Naive thymus-derived CD8-positive, alpha-beta T cell (primary cell): Measurements from ENCODE around the gene TTC21A. TPM values are rescaled to one million over a fixed set of nuclear protein-coding genes. Genes with fewer than 3 reads are reported as not detected.

Experiments used
- ATAC-seq, 2 donors: fragments of 150-1000 bp; cut with Tn5 transposase in 1 of 2; sonication (Bioruptor Pico), chemical (Tn5 transposase) in 1 of 2; 1 replicate in 1 of 2; 2 replicates in 1 of 2; pipeline ENCODE4 v1.10.0; 2021; ENCODE audit warnings: mild to moderate bottlenecking in 2 of 2, moderate library complexity in 2 of 2
- POLR2A ChIA-PET: fragments of 350-600 bp; sonication (Branson Sonifier 250); formaldehyde crosslinking; loops from one replicate; lab custom pipeline; 2021; ENCODE audit warnings: antibody characterized with exemption; lab: Charles Lee
- DNase-seq, 10 donors: peaks; one replicate each; pipeline versions ENCODE4 v3.0.0 to v3.0.0-alpha.2; 2020 to 2022
- H3K27ac Mint-ChIP-seq, 10 donors: one replicate each; pipeline ENCODE4 v1.8.0; 2020 to 2022; ENCODE audit warnings: mild to moderate bottlenecking in 10 of 10, mixed read lengths in 10 of 10, moderate library complexity in 4 of 10, inconsistent platforms in 1 of 10
- H3K27me3 Mint-ChIP-seq, 5 donors: one replicate each; pipeline ENCODE4 v1.8.0; 2021 to 2022; ENCODE audit warnings: mixed read lengths in 5 of 5
- H3K36me3 Mint-ChIP-seq, 3 donors: one replicate each; pipeline ENCODE4 v1.8.0; 2020 to 2022; ENCODE audit warnings: mixed read lengths in 3 of 3, mild to moderate bottlenecking in 2 of 3, inconsistent platforms in 1 of 3
- H3K4me1 Mint-ChIP-seq, 4 donors: one replicate each; pipeline ENCODE4 v1.8.0; 2021 to 2022; ENCODE audit warnings: mixed read lengths in 4 of 4
- H3K4me3 Mint-ChIP-seq, 10 donors: one replicate each; pipeline ENCODE4 v1.8.0; 2020 to 2022; ENCODE audit warnings: mild to moderate bottlenecking in 10 of 10, mixed read lengths in 10 of 10, moderate library complexity in 6 of 10, inconsistent platforms in 1 of 10
- H3K9me3 Mint-ChIP-seq, 9 donors: one replicate each; pipeline ENCODE4 v1.8.0; 2020 to 2022; ENCODE audit warnings: mixed read lengths in 9 of 9, mild to moderate bottlenecking in 3 of 9, inconsistent platforms in 1 of 9, moderate library complexity in 1 of 9
- polyA plus RNA-seq, 3 donors: library from polyadenylated mRNA; unstranded; fragments of 300-500 nt; fragmentation: Illumina TruSeq; gene quantifications; one replicate each; pipeline ENCODE4 v1.2.3, GENCODE V29; 2021
- total RNA-seq, 8 experiments: library from RNA in 2 of 8; stranded (reverse) in 2 of 8; gene quantifications; one replicate each; pipeline ENCODE4 v1.2.3 and lab custom pipeline; 2021 to 2026

The TTC21A gene
- total and polyA plus RNA-seq, 5 experiments from 2014 or later: 0.50 to 8.7 (median 0.94) TPM

GRCh38 chr3:39082666-39083313, 24.7 kb upstream of the TTC21A start:
- Mint-ChIP-seq H3K27me3 (no peaks in the 10 kb centered on the region), H3K4me1 (peaks cover 0 to 11% (median 4%) of the 10 kb centered on the region in 4 donors), H3K4me3 (no peak overlapping the region), H3K36me3 (peaks cover 0 to 79% (median 14%) of the 10 kb centered on the region in 3 donors), H3K27ac (peak overlapping the region in 9 of 10 donors; percentile 5 to 72 (median 23)), H3K9me3 (no peaks in the 10 kb centered on the region)
- ATAC-seq: no peak
- POLR2A ChIA-PET: no interaction called here
- DNase-seq: no peak

DNA sequence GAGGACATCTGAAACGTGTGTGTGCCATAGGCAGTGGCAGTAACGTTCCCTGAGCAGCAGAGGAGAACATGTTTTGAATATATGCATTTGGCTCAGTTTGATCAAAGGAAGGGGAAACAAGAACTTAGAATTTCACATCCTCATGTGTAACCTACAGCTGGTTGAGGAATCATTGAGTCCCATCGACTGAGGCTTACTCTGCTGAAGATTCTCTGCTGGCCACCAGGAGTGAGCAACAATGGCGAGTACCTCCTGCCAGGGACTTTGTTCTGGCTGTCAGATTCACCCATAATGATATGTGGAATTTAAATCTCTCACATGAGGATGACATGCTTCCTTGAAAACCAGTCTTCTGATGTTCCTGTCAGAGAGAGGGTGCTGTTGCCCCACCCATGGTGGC, 21.3 kb upstream of the TTC21A start:
- no peak overlapping the region for H3K4me3 Mint-ChIP-seq
- POLR2A ChIA-PET: no interaction called here
- H3K27me3 Mint-ChIP-seq: no peaks in the 10 kb centered on the region
- no peak for ATAC-seq
- H3K27ac Mint-ChIP-seq: peak overlapping the region in 2 of 10 donors; percentile 14 to 40
- H3K36me3 Mint-ChIP-seq: peaks cover 0 to 93% (median 10%) of the 10 kb centered on the region in 3 donors
- no peaks in the 10 kb centered on the region for H3K9me3 Mint-ChIP-seq
- DNase-seq: no peak
- peaks cover 0 to 11% (median 0%) of the 10 kb centered on the region in 4 donors for H3K4me1 Mint-ChIP-seq

- H3K27me3 Mint-ChIP-seq: no peaks in the 10 kb centered on the region
- DNase-seq (no peak), ATAC-seq (no peak)
- no peak overlapping the region for H3K4me3 Mint-ChIP-seq
- POLR2A ChIA-PET: no interaction called here
- H3K27ac Mint-ChIP-seq: peak overlapping the region in 4 of 10 donors; percentile 44 to 67 (median 62)
- peaks cover 0 to 97% (median 17%) of the 10 kb centered on the region in 3 donors for H3K36me3 Mint-ChIP-seq
- H3K4me1 Mint-ChIP-seq: peaks cover 0 to 11% (median under 1%) of the 10 kb centered on the region in 4 donors
- H3K9me3 Mint-ChIP-seq: no peaks in the 10 kb centered on the region
Measured at GRCh38 chr3:39088456-39088855, 19.0 kb upstream of the TTC21A start.

- DNase-seq (no peak), ATAC-seq (no peak)
- POLR2A ChIA-PET: no interaction called here
- H3K9me3 Mint-ChIP-seq: no peaks in the 10 kb centered on the region
- H3K4me1 Mint-ChIP-seq: peaks cover 0 to 11% (median under 1%) of the 10 kb centered on the region in 4 donors
- H3K27me3 Mint-ChIP-seq: no peaks in the 10 kb centered on the region
- H3K36me3 Mint-ChIP-seq: peaks cover 0 to 97% (median 17%) of the 10 kb centered on the region in 3 donors
- H3K27ac Mint-ChIP-seq: no peak overlapping the region
- H3K4me3 Mint-ChIP-seq: no peak overlapping the region
Measured at GRCh38 chr3:39088889-39089288, 18.6 kb upstream of the TTC21A start.

- ATAC-seq (no peak), DNase-seq (no peak)
- Mint-ChIP-seq H3K27ac (peak overlapping the region in 3 of 10 donors; percentile 2 to 28 (median 6)), H3K4me3 (no peak overlapping the region), H3K36me3 (peaks cover 0 to 98% (median 13%) of the 10 kb centered on the region in 3 donors), H3K27me3 (no peaks in the 10 kb centered on the region), H3K9me3 (no peaks in the 10 kb centered on the region), H3K4me1 (peaks cover 0 to 7% (median under 1%) of the 10 kb centered on the region in 4 donors)
- POLR2A ChIA-PET: no interaction called here
Measured at GRCh38 chr3:39090922-39091321, 16.6 kb upstream of the TTC21A start.

DNA sequence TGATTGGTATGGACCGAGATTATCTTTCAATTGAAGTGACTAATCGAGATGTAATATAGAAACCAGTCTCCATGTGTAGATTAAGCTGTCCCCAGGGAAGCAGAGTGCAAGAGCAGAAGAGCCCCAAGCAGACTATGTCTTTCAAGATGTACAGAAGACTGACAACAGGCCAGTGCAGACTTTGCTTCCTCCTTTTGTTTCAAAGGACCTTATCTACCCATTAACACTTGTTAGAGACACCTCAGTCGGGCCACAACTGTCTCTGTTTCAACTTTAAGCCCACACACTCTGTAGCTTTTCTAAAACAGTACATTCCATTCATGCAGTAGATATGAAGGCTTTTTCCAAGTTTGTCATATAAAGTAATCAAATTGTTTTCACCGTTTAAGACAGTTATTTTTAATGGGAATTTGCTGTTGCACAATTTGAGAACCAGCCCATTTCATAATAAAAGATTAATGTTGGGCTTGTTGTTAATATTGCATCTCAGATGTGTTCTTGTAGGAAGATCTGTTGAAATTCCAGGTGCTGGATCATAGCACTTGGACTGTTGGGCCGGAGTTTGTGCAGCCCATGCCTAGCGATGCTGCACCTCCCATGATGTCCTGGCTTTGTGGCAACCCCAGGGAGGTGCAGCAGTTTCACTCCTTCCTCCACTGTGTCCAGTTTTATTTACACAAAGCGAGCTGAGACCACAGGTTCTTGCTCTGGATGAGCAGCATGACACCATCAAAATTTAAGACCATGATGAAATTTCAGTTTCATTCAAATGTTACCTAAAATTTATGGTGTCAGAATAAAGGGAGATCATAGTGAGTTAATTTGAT, 12.4 kb upstream of the TTC21A start:
- Mint-ChIP-seq H3K36me3 (peaks cover 0 to 84% (median 12%) of the 10 kb centered on the region in 3 donors), H3K4me3 (no peak overlapping the region), H3K27me3 (no peaks in the 10 kb centered on the region), H3K27ac (peak overlapping the region in 4 of 10 donors; percentile 13 to 68 (median 29)), H3K4me1 (peaks cover 0 to 2% (median 0%) of the 10 kb centered on the region in 4 donors), H3K9me3 (no peaks in the 10 kb centered on the region)
- DNase-seq (no peak), ATAC-seq (no peak)
- POLR2A ChIA-PET: no interaction called here

DNA sequence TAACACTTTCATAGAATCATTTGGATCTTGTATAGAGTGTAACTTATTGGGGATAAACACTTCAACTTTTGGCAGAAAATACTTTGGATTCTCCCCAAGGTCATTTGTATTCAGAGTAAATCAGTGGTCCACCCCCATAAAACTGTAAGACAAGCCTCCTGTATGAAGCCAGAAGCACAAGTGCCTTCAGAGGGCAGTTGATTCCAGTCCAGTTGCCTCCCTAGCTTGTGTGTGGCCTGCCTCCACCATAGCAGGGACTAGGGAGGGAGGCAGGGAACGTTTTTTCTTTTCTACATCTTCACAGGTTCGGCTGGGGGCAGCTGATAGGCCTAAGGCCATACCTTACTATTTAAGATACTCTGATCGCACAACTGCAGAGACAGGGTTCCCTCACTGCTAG, 11.7 kb upstream of the TTC21A start:
- no peaks in the 10 kb centered on the region for H3K9me3 Mint-ChIP-seq
- peaks cover 0 to 2% (median 0%) of the 10 kb centered on the region in 4 donors for H3K4me1 Mint-ChIP-seq
- no peak for ATAC-seq
- peaks cover 0 to 77% (median 12%) of the 10 kb centered on the region in 3 donors for H3K36me3 Mint-ChIP-seq
- H3K4me3 Mint-ChIP-seq: no peak overlapping the region
- H3K27me3 Mint-ChIP-seq: no peaks in the 10 kb centered on the region
- peak overlapping the region in 2 of 10 donors; percentile 23 to 73 for H3K27ac Mint-ChIP-seq
- no peak for DNase-seq
- POLR2A ChIA-PET: no interaction called here

GRCh38 chr3:39096775-39097174, 10.7 kb upstream of the TTC21A start:
- ATAC-seq: no peak
- Mint-ChIP-seq H3K9me3 (no peaks in the 10 kb centered on the region), H3K27me3 (no peaks in the 10 kb centered on the region), H3K4me3 (no peak overlapping the region), H3K4me1 (peaks cover 4 to 7% (median 6%) of the 10 kb centered on the region in 4 donors), H3K27ac (peak overlapping the region in 5 of 10 donors; percentile 6 to 69 (median 55)), H3K36me3 (peaks cover 0 to 67% (median 12%) of the 10 kb centered on the region in 3 donors)
- POLR2A ChIA-PET: no interaction called here
- no peak for DNase-seq

- Mint-ChIP-seq H3K4me3 (no peak overlapping the region), H3K27me3 (no peaks in the 10 kb centered on the region), H3K27ac (peak overlapping the region in 2 of 10 donors; percentile 37 to 63), H3K9me3 (no peaks in the 10 kb centered on the region), H3K36me3 (peaks cover 0 to 57% (median 9%) of the 10 kb centered on the region in 3 donors), H3K4me1 (peaks cover 7 to 18% (median 13%) of the 10 kb centered on the region in 4 donors)
- DNase-seq (no peak), ATAC-seq (no peak)
- POLR2A ChIA-PET: no interaction called here
Measured at GRCh38 chr3:39097716-39098472, 9.6 kb upstream of the TTC21A start.

- peaks cover 11 to 24% (median 17%) of the 10 kb centered on the region in 4 donors for H3K4me1 Mint-ChIP-seq
- no peaks in the 10 kb centered on the region for H3K27me3 Mint-ChIP-seq
- H3K36me3 Mint-ChIP-seq: peaks cover 0 to 51% (median 4%) of the 10 kb centered on the region in 3 donors
- H3K4me3 Mint-ChIP-seq: no peak overlapping the region
- ATAC-seq: no peak
- no peak for DNase-seq
- H3K9me3 Mint-ChIP-seq: no peaks in the 10 kb centered on the region
- POLR2A ChIA-PET: no interaction called here
- H3K27ac Mint-ChIP-seq: no peak overlapping the region
Measured at GRCh38 chr3:39098473-39099000, 8.9 kb upstream of the TTC21A start.

GRCh38 chr3:39099242-39099641, 8.2 kb upstream of the TTC21A start:
- POLR2A ChIA-PET: no interaction called here
- Mint-ChIP-seq H3K4me3 (no peak overlapping the region), H3K9me3 (no peaks in the 10 kb centered on the region), H3K27ac (peak overlapping the region in 4 of 10 donors; percentile 29 to 78 (median 42)), H3K4me1 (peaks cover 14 to 29% (median 21%) of the 10 kb centered on the region in 4 donors), H3K27me3 (no peaks in the 10 kb centered on the region), H3K36me3 (peaks cover 0 to 44% (median 1%) of the 10 kb centered on the region in 3 donors)
- DNase-seq (no peak), ATAC-seq (no peak)
